ENCODE results near the gene PSMC4. TPM values are rescaled to one million over a fixed set of nuclear protein-coding genes. Genes with fewer than 3 reads are reported as not detected.

Gene PSMC4
- total RNA-seq, 1 experiment from 2014 or later, result 120 TPM

DNA sequence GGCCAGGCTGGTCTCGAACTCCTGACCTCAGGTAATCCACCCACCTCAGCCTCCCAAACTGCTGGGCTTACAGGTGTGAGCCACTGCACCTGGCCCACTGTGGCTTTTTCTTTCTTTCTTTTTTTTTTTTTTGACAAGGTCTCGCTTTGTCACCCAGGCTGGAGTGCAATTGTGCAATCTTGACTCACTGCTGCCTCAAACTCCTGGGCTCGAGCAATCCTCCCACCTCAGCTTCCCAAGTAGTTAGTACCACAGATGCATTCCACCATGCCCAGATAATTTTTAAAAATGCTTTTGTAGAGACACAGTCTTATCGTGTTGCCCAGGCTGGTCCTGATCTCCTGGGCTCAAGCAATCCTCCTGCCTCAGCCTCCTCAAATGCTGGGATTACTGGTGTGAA lies 24.4 kb upstream of the PSMC4 start:
- ChIA-PET POLR2A (no interaction called here), CTCF (no interaction called here), RAD21 (ENCODE audit: low non-redundant PET in 1 of 2, low total read pairs in 2 of 2, uncharacterized antibody in 2 of 2, unreplicated experiment in 2 of 2) (no interaction called here)
- no peak overlapping the region for H3K4me2 ChIP-seq (ENCODE audit: low read length)
- no peak overlapping the region for H3K9ac ChIP-seq (ENCODE audit: low read length)
- H3K9me3 ChIP-seq (ENCODE audit: control insufficient read depth in 1 of 2, insufficient read depth in 1 of 2, low read depth in 1 of 2, low read length in 2 of 2), result no peaks in the 10 kb centered on the region
- no peaks in the 10 kb centered on the region for H4K20me1 ChIP-seq (ENCODE audit: insufficient read depth)
- BruUV-seq (replicated peaks), result no TSS peak
- H3K36me3 ChIP-seq (ENCODE audit: control insufficient read depth in 1 of 2, insufficient read depth in 2 of 2, low read length in 2 of 2), result no peaks in the 10 kb centered on the region
- peaks cover 0 to 6% of the 10 kb centered on the region in 2 experiments; a peak in 2 of 4 replicates for H3K4me1 ChIP-seq (ENCODE audit: control insufficient read depth in 1 of 2, insufficient read depth in 2 of 2, low read length in 2 of 2)
- no peak overlapping the region for H3K4me3 ChIP-seq (replicated peaks in 1 of 2; ENCODE audit: low read depth in 1 of 2, low read length in 2 of 2)
- H3K27ac ChIP-seq (ENCODE audit: low read depth, low read length), result no peak overlapping the region
- no peak overlapping the region for H2AFZ ChIP-seq (ENCODE audit: low read depth, low read length, poor library complexity, severe bottlenecking)
- H3K27me3 ChIP-seq (ENCODE audit: insufficient read depth, low read length), result no peaks in the 10 kb centered on the region
- no peaks in the 10 kb centered on the region for H3K79me2 ChIP-seq (ENCODE audit: insufficient read depth, low read length)
- ATAC-seq (no peak), DNase-seq (ENCODE audit: low read depth, low spot score) (no peak)
- intact Hi-C loops (cut with micrococcal nuclease), result no loop called here
- no peak for TF ChIP-seq EGR1 (IDR thresholded peaks at IDR 0.05; ENCODE audit: low read depth)
- no peak for TF ChIP-seq SP1 (IDR thresholded peaks at IDR 0.05; ENCODE audit: low read depth)
- TF ChIP-seq FOSL1 (IDR thresholded peaks at IDR 0.05; ENCODE audit: low read depth), result no peak
- no peaks in the 10 kb centered on the region; the same call in 1 of the 2 replicates for H3K9me2 ChIP-seq (ENCODE audit: insufficient read depth)

DNA sequence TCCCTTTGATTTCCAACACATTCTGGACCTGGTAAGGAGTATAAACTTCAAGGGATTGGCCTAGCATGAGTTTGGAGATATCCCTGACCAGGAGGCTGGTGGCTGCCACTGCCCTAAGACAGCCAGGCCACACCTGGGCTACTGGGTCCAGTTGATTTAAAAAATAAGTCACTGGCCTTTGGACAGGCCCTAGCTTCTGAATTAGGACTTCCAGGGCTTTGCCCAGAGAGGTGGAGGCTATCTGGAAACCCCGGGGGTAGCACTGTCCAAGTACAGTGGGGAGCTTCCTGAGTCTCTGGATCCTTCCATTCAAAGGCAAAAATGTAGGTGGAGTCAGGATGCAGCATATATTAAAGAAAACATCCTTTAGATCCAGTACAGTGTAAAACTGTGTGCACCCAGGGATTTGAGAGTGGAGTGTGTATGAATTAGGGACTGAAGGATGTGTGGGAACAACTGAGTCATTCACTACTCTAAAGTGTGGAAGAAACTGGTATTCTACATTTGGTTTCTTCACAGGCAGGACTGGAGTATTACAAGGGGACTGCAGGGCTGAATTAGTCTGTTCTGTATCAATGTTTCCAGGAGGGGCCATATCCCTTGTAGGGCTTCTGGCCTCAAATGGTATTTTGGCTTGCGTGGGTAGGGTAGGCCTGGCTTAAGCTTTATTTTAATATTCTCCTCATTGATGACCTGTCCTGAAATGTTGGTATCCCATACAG lies 21.8 kb upstream of the PSMC4 start:
- no peaks in the 10 kb centered on the region for H3K79me2 ChIP-seq (ENCODE audit: insufficient read depth, low read length)
- H3K9ac ChIP-seq (ENCODE audit: low read length), result no peak overlapping the region
- no peaks in the 10 kb centered on the region for H3K36me3 ChIP-seq (ENCODE audit: control insufficient read depth in 1 of 2, insufficient read depth in 2 of 2, low read length in 2 of 2)
- H3K27me3 ChIP-seq (ENCODE audit: insufficient read depth, low read length), result no peaks in the 10 kb centered on the region
- ChIA-PET CTCF (no interaction called here), RAD21 (ENCODE audit: low non-redundant PET in 1 of 2, low total read pairs in 2 of 2, uncharacterized antibody in 2 of 2, unreplicated experiment in 2 of 2) (no interaction called here), POLR2A (no interaction called here)
- no peak overlapping the region for H3K4me3 ChIP-seq (replicated peaks in 1 of 2; ENCODE audit: low read depth in 1 of 2, low read length in 2 of 2)
- BruUV-seq (replicated peaks), result no TSS peak
- no peak overlapping the region for H2AFZ ChIP-seq (ENCODE audit: low read depth, low read length, poor library complexity, severe bottlenecking)
- DNase-seq (ENCODE audit: low read depth, low spot score) (no peak), ATAC-seq (no peak)
- intact Hi-C loops (cut with micrococcal nuclease), result no loop called here
- peaks cover 0 to 2% of the 10 kb centered on the region in 2 experiments; a peak in 2 of 4 replicates for H3K4me1 ChIP-seq (ENCODE audit: control insufficient read depth in 1 of 2, insufficient read depth in 2 of 2, low read length in 2 of 2)
- no peaks in the 10 kb centered on the region; the same call in 1 of the 2 replicates for H3K9me2 ChIP-seq (ENCODE audit: insufficient read depth)
- no peaks in the 10 kb centered on the region for H4K20me1 ChIP-seq (ENCODE audit: insufficient read depth)
- no peaks in the 10 kb centered on the region for H3K9me3 ChIP-seq (ENCODE audit: control insufficient read depth in 1 of 2, insufficient read depth in 1 of 2, low read depth in 1 of 2, low read length in 2 of 2)
- no peak overlapping the region for H3K27ac ChIP-seq (ENCODE audit: low read depth, low read length)
- no peak overlapping the region for H3K4me2 ChIP-seq (ENCODE audit: low read length)
- TF ChIP-seq EZH2phosphoT487 (IDR thresholded peaks at IDR 0.05; ENCODE audit: borderline replicate concordance), result no peak
- TF ChIP-seq, protein P1, sequence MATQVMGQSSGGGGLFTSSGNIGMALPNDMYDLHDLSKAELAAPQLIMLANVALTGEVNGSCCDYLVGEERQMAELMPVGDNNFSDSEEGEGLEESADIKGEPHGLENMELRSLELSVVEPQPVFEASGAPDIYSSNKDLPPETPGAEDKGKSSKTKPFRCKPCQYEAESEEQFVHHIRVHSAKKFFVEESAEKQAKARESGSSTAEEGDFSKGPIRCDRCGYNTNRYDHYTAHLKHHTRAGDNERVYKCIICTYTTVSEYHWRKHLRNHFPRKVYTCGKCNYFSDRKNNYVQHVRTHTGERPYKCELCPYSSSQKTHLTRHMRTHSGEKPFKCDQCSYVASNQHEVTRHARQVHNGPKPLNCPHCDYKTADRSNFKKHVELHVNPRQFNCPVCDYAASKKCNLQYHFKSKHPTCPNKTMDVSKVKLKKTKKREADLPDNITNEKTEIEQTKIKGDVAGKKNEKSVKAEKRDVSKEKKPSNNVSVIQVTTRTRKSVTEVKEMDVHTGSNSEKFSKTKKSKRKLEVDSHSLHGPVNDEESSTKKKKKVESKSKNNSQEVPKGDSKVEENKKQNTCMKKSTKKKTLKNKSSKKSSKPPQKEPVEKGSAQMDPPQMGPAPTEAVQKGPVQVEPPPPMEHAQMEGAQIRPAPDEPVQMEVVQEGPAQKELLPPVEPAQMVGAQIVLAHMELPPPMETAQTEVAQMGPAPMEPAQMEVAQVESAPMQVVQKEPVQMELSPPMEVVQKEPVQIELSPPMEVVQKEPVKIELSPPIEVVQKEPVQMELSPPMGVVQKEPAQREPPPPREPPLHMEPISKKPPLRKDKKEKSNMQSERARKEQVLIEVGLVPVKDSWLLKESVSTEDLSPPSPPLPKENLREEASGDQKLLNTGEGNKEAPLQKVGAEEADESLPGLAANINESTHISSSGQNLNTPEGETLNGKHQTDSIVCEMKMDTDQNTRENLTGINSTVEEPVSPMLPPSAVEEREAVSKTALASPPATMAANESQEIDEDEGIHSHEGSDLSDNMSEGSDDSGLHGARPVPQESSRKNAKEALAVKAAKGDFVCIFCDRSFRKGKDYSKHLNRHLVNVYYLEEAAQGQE (IDR thresholded peaks at IDR 0.05; ENCODE audit: low read depth), result no peak

All from HCT116 (cell line).